Activated naive CD4-positive, alpha-beta T cell treated with anti-CD3 and anti-CD28 coated beads, Interleukin-2, amount 50 U/mL, for 72 hours (primary cell): ENCODE data around the gene ZNF865. TPM values are rescaled to one million over a fixed set of nuclear protein-coding genes. Genes with fewer than 3 reads are reported as not detected.

Source experiments
- ATAC-seq, 2 donors: fragments of 150-1000 bp; cut with Tn5 transposase; 2 replicates each; pipeline ENCODE4 v1.10.0; 2021; ENCODE audit warnings: mild to moderate bottlenecking in 2 of 2, moderate library complexity in 2 of 2
- DNase-seq, 2 donors: peaks; one replicate each; pipeline ENCODE4 v3.0.0; 2021 to 2022; ENCODE audit warnings: low spot score in 2 of 2
- H3K27ac Mint-ChIP-seq, 2 donors: one replicate each; pipeline ENCODE4 v1.8.0; 2022; ENCODE audit warnings: mild to moderate bottlenecking in 2 of 2, mixed read lengths in 2 of 2
- H3K36me3 Mint-ChIP-seq, 2 donors: one replicate each; pipeline ENCODE4 v1.8.0; 2022; ENCODE audit warnings: mixed read lengths in 2 of 2
- H3K9me3 Mint-ChIP-seq, 2 donors: one replicate each; pipeline ENCODE4 v1.8.0; 2022; ENCODE audit warnings: mixed read lengths in 2 of 2
- total RNA-seq, 2 donors: library from RNA; stranded (reverse); gene quantifications; one replicate each; pipeline ENCODE4 v1.2.3, GENCODE V29; 2022

ZNF865 gene
- total RNA-seq, 2 donors from 2014 or later, result 13.7 to 15.5 TPM

GRCh38 chr19:55644842-55645511 is 39.5 kb downstream of the ZNF865 start:
- ATAC-seq (no peak), DNase-seq (no peak)
- Mint-ChIP-seq H3K36me3 (peaks cover 26 to 52% of the 10 kb centered on the region in 2 donors), H3K9me3 (peaks cover 0 to 4% of the 10 kb centered on the region in 2 donors), H3K27ac (peak overlapping the region; percentile 95 to 96)

- peak overlapping the region; percentile 72 to 96 for H3K27ac Mint-ChIP-seq
- H3K9me3 Mint-ChIP-seq, result peaks cover 0 to under 1% of the 10 kb centered on the region in 2 donors
- no peak for ATAC-seq
- peaks cover 20 to 47% of the 10 kb centered on the region in 2 donors for H3K36me3 Mint-ChIP-seq
- DNase-seq, result no peak
Observed at GRCh38 chr19:55645512-55645881, 40.0 kb downstream of the ZNF865 start.

GRCh38 chr19:55646889-55647731 is 41.7 kb downstream of the ZNF865 start:
- Mint-ChIP-seq H3K27ac (peak overlapping the region in 1 of 2 donors; percentile 48), H3K36me3 (peaks cover 19 to 44% of the 10 kb centered on the region in 2 donors), H3K9me3 (no peaks in the 10 kb centered on the region)
- DNase-seq (no peak), ATAC-seq (no peak)

GRCh38 chr19:55647732-55648584 is 42.5 kb downstream of the ZNF865 start, which contains the start of gene CCDC106:
TSS of gene CCDC106 (plus strand) at chr19:55648212. CDS start at chr19:55649047, 835 bp downstream.
- peak in 1 of 2 donors; percentile 19 for ATAC-seq
- Mint-ChIP-seq H3K9me3 (no peaks in the 10 kb centered on the region), H3K27ac (peak within 1 kb of the TSS; percentile 59 to 93), H3K36me3 (peaks cover 17 to 42% of the 10 kb centered on the region in 2 donors)
- peak in 1 of 2 donors; percentile 58 for DNase-seq

GRCh38 chr19:55648585-55649267 is 43.3 kb downstream of the ZNF865 start:
- H3K9me3 Mint-ChIP-seq, result no peaks in the 10 kb centered on the region
- DNase-seq, result no peak
- peaks cover 13 to 35% of the 10 kb centered on the region in 2 donors for H3K36me3 Mint-ChIP-seq
- H3K27ac Mint-ChIP-seq, result peak overlapping the region; percentile 59 to 92
- ATAC-seq, result no peak

- no peak for ATAC-seq
- Mint-ChIP-seq H3K36me3 (peaks cover 18 to 28% of the 10 kb centered on the region in 2 donors), H3K27ac (peak overlapping the region; percentile 59 to 92), H3K9me3 (no peaks in the 10 kb centered on the region)
- DNase-seq, result no peak
Observed at GRCh38 chr19:55649268-55650125, 44.0 kb downstream of the ZNF865 start.

GRCh38 chr19:55650126-55650557 is 44.7 kb downstream of the ZNF865 start:
- no peak for DNase-seq
- H3K9me3 Mint-ChIP-seq, result no peaks in the 10 kb centered on the region
- peak in 1 of 2 donors; percentile 13 for ATAC-seq
- peaks cover 12 to 22% of the 10 kb centered on the region in 2 donors for H3K36me3 Mint-ChIP-seq
- H3K27ac Mint-ChIP-seq, result peak overlapping the region; percentile 59 to 84

GRCh38 chr19:55650602-55651230 is 45.3 kb downstream of the ZNF865 start:
- peaks cover 10 to 19% of the 10 kb centered on the region in 2 donors for H3K36me3 Mint-ChIP-seq
- no peak for ATAC-seq
- H3K9me3 Mint-ChIP-seq, result no peaks in the 10 kb centered on the region
- DNase-seq, result no peak
- H3K27ac Mint-ChIP-seq, result peak overlapping the region; percentile 59 to 84

GRCh38 chr19:55651236-55651635 is 45.8 kb downstream of the ZNF865 start:
- no peak for DNase-seq
- Mint-ChIP-seq H3K36me3 (peaks cover 16 to 24% of the 10 kb centered on the region in 2 donors), H3K27ac (peak overlapping the region in 1 of 2 donors; percentile 69), H3K9me3 (no peaks in the 10 kb centered on the region)
- ATAC-seq, result no peak

- DNase-seq, result no peak
- peak overlapping the region in 1 of 2 donors; percentile 69 for H3K27ac Mint-ChIP-seq
Observed at GRCh38 chr19:55652311-55653128, 47.1 kb downstream of the ZNF865 start.

GRCh38 chr19:55653651-55654322 is 48.3 kb downstream of the ZNF865 start:
- H3K36me3 Mint-ChIP-seq, result peaks cover 25 to 28% of the 10 kb centered on the region in 2 donors
- peak overlapping the region; percentile 99 to 100 for H3K27ac Mint-ChIP-seq
- ATAC-seq (peak; percentile 60 to 62), DNase-seq (peak; percentile 95 to 99)
- no peaks in the 10 kb centered on the region for H3K9me3 Mint-ChIP-seq

More at GRCh38 chr19:55652311-55653128, 47.1 kb downstream of the ZNF865 start:
- Mint-ChIP-seq H3K36me3 (peaks cover 22 to 24% of the 10 kb centered on the region in 2 donors), H3K9me3 (no peaks in the 10 kb centered on the region)
- ATAC-seq, result no peak

GRCh38 chr19:55654323-55654867 is 48.9 kb downstream of the ZNF865 start:
- peak; percentile 97 to 99 for DNase-seq
- peak; percentile 65 to 78 for ATAC-seq
- Mint-ChIP-seq H3K9me3 (no peaks in the 10 kb centered on the region), H3K27ac (peak overlapping the region; percentile 99 to 100), H3K36me3 (peaks cover 29% of the 10 kb centered on the region in 2 donors)
